ENCODE results near the gene RAPGEF3.

Gene RAPGEF3

GRCh38 chr12:47758834-47759690 lies at the start of gene RAPGEF3:
Gene RAPGEF3, minus strand, starts transcription at chr12:47758880. Its CDS starts 324 bp downstream, at chr12:47758556.
- peak; percentile 69 for DNase-seq (ENCODE audit: low read depth)

GRCh38 chr12:47808050-47808449 lies 49.4 kb upstream of the RAPGEF3 start:
- no peak for DNase-seq (ENCODE audit: low read depth)

- DNase-seq (ENCODE audit: low read depth) = no peak
Observed at GRCh38 chr12:47807338-47807737, 48.7 kb upstream of the RAPGEF3 start.

GRCh38 chr12:47805417-47805816 lies 46.7 kb upstream of the RAPGEF3 start:
- DNase-seq (ENCODE audit: low read depth) = no peak

GRCh38 chr12:47804171-47804570 lies 45.5 kb upstream of the RAPGEF3 start:
- DNase-seq (ENCODE audit: low read depth) = no peak

- DNase-seq (ENCODE audit: low read depth) = no peak
Observed at GRCh38 chr12:47803191-47803875, 44.7 kb upstream of the RAPGEF3 start.

- no peak for DNase-seq (ENCODE audit: low read depth)
Observed at GRCh38 chr12:47802312-47802711, 43.6 kb upstream of the RAPGEF3 start.

- DNase-seq (ENCODE audit: low read depth) = no peak
Observed at GRCh38 chr12:47801904-47802246, 43.2 kb upstream of the RAPGEF3 start.

GRCh38 chr12:47801170-47801903 lies 42.7 kb upstream of the RAPGEF3 start:
- DNase-seq (ENCODE audit: low read depth) = no peak

GRCh38 chr12:47800582-47800981 lies 41.9 kb upstream of the RAPGEF3 start:
- DNase-seq (ENCODE audit: low read depth) = no peak

GRCh38 chr12:47799357-47799955 lies 40.8 kb upstream of the RAPGEF3 start:
- DNase-seq (ENCODE audit: low read depth) = no peak

- no peak for DNase-seq (ENCODE audit: low read depth)
Observed at GRCh38 chr12:47798382-47798948, 39.8 kb upstream of the RAPGEF3 start.

- DNase-seq (ENCODE audit: low read depth) = no peak
Observed at GRCh38 chr12:47797441-47797840, 38.8 kb upstream of the RAPGEF3 start.

GRCh38 chr12:47795814-47796411 lies 37.2 kb upstream of the RAPGEF3 start:
- DNase-seq (ENCODE audit: low read depth) = no peak

- no peak for DNase-seq (ENCODE audit: low read depth)
Observed at GRCh38 chr12:47795121-47795813, 36.6 kb upstream of the RAPGEF3 start.

GRCh38 chr12:47794679-47795078 lies 36.0 kb upstream of the RAPGEF3 start:
- DNase-seq (ENCODE audit: low read depth) = no peak

GRCh38 chr12:47793015-47793681 lies 34.5 kb upstream of the RAPGEF3 start:
- no peak for DNase-seq (ENCODE audit: low read depth)

GRCh38 chr12:47791874-47792273 lies 33.2 kb upstream of the RAPGEF3 start:
- no peak for DNase-seq (ENCODE audit: low read depth)

- no peak for DNase-seq (ENCODE audit: low read depth)
Observed at GRCh38 chr12:47791351-47791746, 32.7 kb upstream of the RAPGEF3 start.

- DNase-seq (ENCODE audit: low read depth) = no peak
Observed at GRCh38 chr12:47790676-47791350, 32.1 kb upstream of the RAPGEF3 start.

All from GM04504 (cell line).